WI38 (cell line): ENCODE results near the gene PTPRU.

Source experiments
- H3K4me3 ChIP-seq: 2 replicates; pipeline ENCODE4 v1.5.1; 2011; ENCODE audit warnings: low read depth, mild to moderate bottlenecking, control low read depth, low read length
- TF ChIP-seq, protein P1 (sequence below): IDR thresholded peaks from 2 replicates; pipeline ENCODE4 v1.5.1; 2012; ENCODE audit warnings: low read depth, mild to moderate bottlenecking, control low read depth, low read length

The PTPRU gene

GRCh38 chr1:29349871-29350491 is 113.7 kb downstream of the PTPRU start:
- TF ChIP-seq, protein P1, sequence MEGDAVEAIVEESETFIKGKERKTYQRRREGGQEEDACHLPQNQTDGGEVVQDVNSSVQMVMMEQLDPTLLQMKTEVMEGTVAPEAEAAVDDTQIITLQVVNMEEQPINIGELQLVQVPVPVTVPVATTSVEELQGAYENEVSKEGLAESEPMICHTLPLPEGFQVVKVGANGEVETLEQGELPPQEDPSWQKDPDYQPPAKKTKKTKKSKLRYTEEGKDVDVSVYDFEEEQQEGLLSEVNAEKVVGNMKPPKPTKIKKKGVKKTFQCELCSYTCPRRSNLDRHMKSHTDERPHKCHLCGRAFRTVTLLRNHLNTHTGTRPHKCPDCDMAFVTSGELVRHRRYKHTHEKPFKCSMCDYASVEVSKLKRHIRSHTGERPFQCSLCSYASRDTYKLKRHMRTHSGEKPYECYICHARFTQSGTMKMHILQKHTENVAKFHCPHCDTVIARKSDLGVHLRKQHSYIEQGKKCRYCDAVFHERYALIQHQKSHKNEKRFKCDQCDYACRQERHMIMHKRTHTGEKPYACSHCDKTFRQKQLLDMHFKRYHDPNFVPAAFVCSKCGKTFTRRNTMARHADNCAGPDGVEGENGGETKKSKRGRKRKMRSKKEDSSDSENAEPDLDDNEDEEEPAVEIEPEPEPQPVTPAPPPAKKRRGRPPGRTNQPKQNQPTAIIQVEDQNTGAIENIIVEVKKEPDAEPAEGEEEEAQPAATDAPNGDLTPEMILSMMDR, result no peak
- no peak overlapping the region for H3K4me3 ChIP-seq

DNA sequence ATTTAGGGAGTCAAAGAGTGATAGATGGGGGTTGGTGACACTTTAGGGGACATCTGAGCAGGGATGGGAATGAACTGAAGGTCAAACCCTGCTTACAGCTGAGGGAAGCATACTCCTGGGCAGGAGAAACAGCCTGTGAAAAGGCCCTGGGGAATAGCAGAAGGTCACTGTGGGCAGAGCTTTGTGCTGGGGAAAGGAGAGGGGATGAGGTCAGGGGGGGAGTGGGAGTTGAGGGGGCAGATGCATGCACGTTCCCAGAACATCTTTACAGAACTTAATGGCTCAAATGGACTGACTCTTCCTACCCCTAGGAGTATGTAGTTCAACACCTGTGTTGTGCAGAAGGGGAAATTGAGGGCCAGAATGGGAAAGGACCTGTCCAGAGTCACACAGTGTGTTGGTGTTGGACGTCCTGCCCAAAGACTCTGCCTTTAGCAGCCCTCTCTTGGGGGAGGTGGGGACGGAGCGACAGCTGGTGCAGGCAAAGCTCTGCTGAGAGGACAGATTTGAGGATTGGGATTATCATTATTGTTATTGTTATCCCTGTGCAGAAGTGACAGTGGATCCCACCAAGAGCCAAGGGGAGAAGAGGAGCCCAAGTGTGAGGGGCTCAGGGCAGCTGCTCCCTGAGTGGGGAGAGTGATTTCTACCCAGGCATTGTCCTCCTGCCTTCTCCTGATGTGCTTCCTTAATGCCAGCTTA is 116.5 kb downstream of the PTPRU start:
- TF ChIP-seq, protein P1, result no peak
- no peak overlapping the region for H3K4me3 ChIP-seq

DNA sequence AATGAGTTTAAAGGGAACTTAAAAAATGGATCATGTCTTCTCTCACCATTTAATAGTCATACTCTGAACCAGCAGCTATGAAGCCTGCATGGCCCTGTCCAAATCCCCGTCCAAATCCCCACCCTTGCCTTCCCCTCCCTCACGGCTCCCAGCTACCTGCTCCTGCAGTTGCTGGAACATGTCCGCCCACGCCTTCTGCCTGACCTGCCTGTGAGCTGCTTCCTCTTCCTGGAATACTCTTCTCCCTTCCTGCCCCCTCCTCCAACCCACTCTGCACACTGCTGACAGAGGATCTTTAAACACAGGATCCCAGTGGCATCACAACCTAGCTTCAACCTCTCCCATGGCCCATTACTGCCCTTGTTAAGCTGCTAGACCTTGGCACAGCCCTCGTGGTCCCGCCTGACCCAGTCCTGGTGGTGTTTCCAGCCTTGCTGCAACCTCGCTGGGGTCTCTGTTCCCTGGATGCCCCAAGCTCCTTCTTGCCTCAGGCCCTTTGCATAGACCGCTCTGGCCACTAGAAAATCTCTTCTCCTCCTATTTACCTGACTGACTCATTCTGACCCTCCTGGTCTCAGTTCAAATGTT is 118.3 kb downstream of the PTPRU start:
- no peak overlapping the region for H3K4me3 ChIP-seq
- TF ChIP-seq, protein P1, result no peak

DNA sequence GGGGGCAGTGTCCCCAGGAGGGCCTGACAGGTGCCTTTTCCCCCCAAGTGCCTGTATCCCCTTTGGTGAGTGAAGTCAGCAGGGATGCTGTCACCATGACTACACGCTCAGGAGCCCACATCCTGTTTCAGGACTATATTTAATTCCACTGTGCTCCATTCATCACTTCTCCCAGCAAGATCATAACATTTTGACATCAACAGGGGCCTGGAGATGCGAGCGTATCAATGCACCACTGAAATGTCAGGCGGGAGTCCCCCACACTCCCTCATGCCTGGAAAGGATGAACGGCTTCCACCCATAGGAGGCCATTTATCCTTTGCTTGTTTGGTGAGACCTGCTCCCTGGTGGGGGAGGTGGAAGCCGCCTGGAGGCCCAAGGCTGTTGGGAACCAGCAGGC is 119.1 kb downstream of the PTPRU start:
- no peak overlapping the region for H3K4me3 ChIP-seq
- TF ChIP-seq, protein P1, result no peak

GRCh38 chr1:29356663-29357062 is 120.3 kb downstream of the PTPRU start:
- TF ChIP-seq, protein P1, result no peak

GRCh38 chr1:29357452-29357851 is 121.1 kb downstream of the PTPRU start:
- H3K4me3 ChIP-seq, result no peak overlapping the region
- TF ChIP-seq, protein P1, result no peak

More at GRCh38 chr1:29356663-29357062, 120.3 kb downstream of the PTPRU start:
- H3K4me3 ChIP-seq, result no peak overlapping the region

GRCh38 chr1:29358183-29358582 is 121.9 kb downstream of the PTPRU start:
- TF ChIP-seq, protein P1, result no peak
- no peak overlapping the region for H3K4me3 ChIP-seq
